GM21528 (cell line): ENCODE measurements around the gene TUSC2.

Source experiments
- ATAC-seq: cut with Tn5 transposase; IDR thresholded peaks from one replicate; pipeline ENCODE4 v1.9.1; 2021; ENCODE audit warnings: mild to moderate bottlenecking, moderate library complexity; ENCODE audit not compliant: unreplicated experiment, low FRiP score

The TUSC2 gene

DNA sequence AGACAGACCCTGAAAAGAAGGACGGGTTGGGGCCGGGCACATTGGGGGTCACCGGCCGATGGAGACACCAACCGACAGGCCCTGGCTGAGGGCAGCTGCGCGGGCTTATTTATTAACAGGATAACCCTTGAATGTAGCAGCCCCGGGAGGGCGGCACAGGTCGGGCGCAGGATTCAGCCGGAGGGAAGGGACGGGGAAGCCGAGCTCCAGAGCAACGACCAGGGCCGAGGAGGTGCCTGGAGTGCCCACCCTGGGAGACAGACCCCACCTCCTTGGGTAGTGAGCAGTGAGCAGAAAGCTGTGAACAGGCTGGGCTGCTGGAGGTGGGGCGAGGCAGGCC is 51.3 kb downstream of the TUSC2 start:
- no peak for ATAC-seq

DNA sequence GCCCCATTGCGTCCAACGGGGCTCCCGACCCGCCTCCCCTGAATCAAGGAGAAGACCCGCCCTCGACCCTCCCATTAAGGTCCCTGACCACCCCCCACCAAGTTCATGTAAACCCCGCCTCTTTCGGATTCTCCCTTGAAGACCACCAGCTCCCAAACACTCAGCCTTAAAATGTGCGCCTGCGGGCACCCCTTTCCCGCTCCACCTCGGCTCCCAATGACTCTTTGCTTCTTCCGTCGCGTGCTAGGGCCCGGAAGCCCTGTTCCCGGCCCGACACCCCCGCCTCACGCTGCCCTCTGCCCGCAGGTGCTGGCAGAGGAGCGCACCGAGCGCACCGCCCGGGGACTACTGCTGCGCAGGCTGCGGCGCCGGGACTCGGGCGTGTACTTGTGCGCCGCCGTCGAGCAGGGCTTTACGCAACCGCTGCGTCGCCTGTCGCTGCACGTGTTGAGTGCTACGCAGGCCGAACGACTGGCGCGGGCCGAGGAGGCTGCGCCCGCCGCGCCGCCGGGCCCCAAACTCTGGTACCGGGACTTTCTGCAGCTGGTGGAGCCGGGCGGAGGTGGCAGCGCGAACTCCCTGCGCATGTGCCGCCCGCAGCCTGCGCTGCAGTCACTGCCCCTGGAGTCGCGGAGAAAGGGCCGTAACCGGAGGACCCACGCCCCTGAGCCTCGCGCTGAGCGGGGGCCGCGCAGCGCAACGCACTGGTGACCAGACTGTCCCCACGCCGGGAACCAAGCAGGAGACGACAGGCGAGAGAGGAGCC is 51.8 kb downstream of the TUSC2 start:
- no peak for ATAC-seq

DNA sequence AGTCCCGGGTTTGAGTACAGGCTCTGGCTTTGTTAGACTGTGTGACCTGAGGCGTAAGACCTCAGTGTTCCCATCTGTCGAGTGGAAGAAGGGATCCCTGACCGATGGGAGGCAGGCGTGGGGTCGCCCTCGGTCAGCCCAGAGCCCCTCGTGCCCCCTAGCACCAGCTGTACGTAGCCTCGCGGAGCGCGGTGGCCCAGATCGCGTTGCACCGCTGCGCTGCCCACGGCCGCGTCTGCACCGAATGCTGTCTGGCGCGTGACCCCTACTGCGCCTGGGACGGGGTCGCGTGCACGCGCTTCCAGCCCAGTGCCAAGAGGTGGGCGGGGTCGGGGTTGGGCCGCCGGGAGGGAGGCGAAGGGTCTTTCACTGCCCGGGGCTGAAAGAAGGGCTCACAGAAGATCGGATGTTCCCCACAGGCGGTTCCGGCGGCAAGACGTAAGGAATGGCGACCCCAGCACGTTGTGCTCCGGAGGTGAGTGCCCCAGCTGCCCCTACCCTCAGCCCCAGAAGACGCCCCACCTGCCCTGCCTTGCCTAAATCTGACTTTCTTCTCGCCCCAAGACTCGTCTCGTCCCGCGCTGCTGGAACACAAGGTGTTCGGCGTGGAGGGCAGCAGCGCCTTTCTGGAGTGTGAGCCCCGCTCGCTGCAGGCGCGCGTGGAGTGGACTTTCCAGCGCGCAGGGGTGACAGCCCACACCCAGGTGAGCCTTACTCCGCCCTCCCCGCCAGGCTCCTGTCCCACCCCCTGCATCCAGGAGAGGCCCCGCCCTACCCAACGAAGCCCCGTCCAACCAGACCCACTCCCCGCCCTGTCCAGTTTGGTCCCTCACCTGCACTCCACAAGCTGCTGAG is 52.7 kb downstream of the TUSC2 start:
- no peak for ATAC-seq
